Measurements from ENCODE around the gene ADK. TPM values are rescaled to one million over a fixed set of nuclear protein-coding genes. Genes with fewer than 3 reads are reported as not detected.

Gene ADK
- total and polyA plus RNA-seq, 2 of the 13 experiments (the other 11 are each of a cell fraction or from before 2014, with no cell fraction given), result 48.6 to 79.1 TPM

DNA sequence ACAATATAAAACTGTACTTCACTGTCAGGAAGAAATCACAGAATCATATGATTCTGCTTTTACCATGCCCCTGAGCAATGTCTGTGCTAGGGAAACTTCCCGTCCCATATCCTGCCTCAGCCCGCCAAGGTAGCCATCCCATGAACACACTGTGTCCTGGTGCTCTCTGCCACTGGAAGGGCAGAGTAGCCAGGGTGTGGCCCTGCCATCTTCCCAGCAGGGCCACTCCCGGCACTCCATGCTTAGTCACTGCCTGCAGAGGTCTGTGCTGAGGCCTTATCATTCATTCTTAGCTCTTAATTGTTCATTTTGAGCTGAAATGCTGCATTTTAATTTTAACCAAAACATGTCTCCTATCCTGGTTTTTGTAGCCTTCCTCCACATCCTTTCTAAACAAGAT, 32.2 kb upstream of the ADK start:
- Histone ChIP-seq H3K36me3 (replicated peaks in 1 of 2; ENCODE audit: control insufficient read depth in 1 of 2, insufficient read depth in 2 of 2, low read length in 2 of 2) (peaks cover 18 to 87% of the 10 kb centered on the region in 2 experiments), H3K27ac (ENCODE audit: extremely low read length, insufficient read depth, low read length) (no peak overlapping the region), H2AFZ (ENCODE audit: low read length) (no peak overlapping the region), H3K79me2 (ENCODE audit: insufficient read depth, low read length) (no peaks in the 10 kb centered on the region), H3K4me3 (replicated peaks in 1 of 3; ENCODE audit: insufficient read depth in 1 of 3, low read depth in 2 of 3, low read length in 3 of 3) (no peak overlapping the region), H3K4me2 (ENCODE audit: low read depth, low read length) (no peak overlapping the region), H3K9ac (ENCODE audit: insufficient read depth, low read depth, low read length) (no peak overlapping the region), H3K4me1 (ENCODE audit: insufficient read depth, low read length) (no peaks in the 10 kb centered on the region), H4K20me1 (ENCODE audit: insufficient read depth, low read length) (no peaks in the 10 kb centered on the region), H3K9me3 (ENCODE audit: low read length) (no peaks in the 10 kb centered on the region), H3K27me3 (ENCODE audit: control insufficient read depth in 1 of 2, insufficient read depth in 2 of 2, low read length in 2 of 2) (no peaks in the 10 kb centered on the region)
- DNase-seq (ENCODE audit: low spot score) (no peak), ATAC-seq (peak; percentile 37; the same call in 2 of the 3 replicates), FAIRE-seq (no peak)
- no peak for TF ChIP-seq MTF1 (CRISPR knock-in tag; IDR thresholded peaks at IDR 0.05)
- TF ChIP-seq TRIM24 (CRISPR knock-in tag; IDR thresholded peaks at IDR 0.05), result no peak
- TF ChIP-seq, protein P1, sequence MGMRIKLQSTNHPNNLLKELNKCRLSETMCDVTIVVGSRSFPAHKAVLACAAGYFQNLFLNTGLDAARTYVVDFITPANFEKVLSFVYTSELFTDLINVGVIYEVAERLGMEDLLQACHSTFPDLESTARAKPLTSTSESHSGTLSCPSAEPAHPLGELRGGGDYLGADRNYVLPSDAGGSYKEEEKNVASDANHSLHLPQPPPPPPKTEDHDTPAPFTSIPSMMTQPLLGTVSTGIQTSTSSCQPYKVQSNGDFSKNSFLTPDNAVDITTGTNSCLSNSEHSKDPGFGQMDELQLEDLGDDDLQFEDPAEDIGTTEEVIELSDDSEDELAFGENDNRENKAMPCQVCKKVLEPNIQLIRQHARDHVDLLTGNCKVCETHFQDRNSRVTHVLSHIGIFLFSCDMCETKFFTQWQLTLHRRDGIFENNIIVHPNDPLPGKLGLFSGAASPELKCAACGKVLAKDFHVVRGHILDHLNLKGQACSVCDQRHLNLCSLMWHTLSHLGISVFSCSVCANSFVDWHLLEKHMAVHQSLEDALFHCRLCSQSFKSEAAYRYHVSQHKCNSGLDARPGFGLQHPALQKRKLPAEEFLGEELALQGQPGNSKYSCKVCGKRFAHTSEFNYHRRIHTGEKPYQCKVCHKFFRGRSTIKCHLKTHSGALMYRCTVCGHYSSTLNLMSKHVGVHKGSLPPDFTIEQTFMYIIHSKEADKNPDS (CRISPR knock-in tag; IDR thresholded peaks at IDR 0.05), result no peak
- TF ChIP-seq REXO4 (CRISPR knock-in tag; IDR thresholded peaks at IDR 0.05; ENCODE audit: borderline replicate concordance), result no peak
- no peak for TF ChIP-seq PRMT3 (CRISPR knock-in tag; IDR thresholded peaks at IDR 0.05; ENCODE audit: borderline replicate concordance, low read depth)
- no peak for TF ChIP-seq POLR2A (IDR thresholded peaks at IDR 0.05; ENCODE audit: insufficient read depth in 1 of 2, low read depth in 2 of 2, low read length in 2 of 2)
- no peak for TF ChIP-seq ZNF225 (CRISPR knock-in tag; IDR thresholded peaks at IDR 0.05)
- TF ChIP-seq FOXK1 (CRISPR knock-in tag; IDR thresholded peaks at IDR 0.05; ENCODE audit: borderline replicate concordance, low read depth), result no peak
- WGBS (ENCODE audit: low lambda C conversion rate), result 96% methylated on average over 3 of the region's 3 CpGs
- ChIA-PET CTCF (ENCODE audit: low intra/inter-chr PET ratio, low total read pairs) (no interaction called here), POLR2A (no interaction called here)
- in situ Hi-C loops (cut with HindIII; ENCODE audit: extremely low pct_ligation_motif_present, low pct_unique_long_range_greater_than_20kb) (no loop called here), intact Hi-C loops (cut with micrococcal nuclease; ENCODE audit: unreplicated experiment) (no loop called here)
- BruUV-seq (replicated peaks), result no TSS peak

DNA sequence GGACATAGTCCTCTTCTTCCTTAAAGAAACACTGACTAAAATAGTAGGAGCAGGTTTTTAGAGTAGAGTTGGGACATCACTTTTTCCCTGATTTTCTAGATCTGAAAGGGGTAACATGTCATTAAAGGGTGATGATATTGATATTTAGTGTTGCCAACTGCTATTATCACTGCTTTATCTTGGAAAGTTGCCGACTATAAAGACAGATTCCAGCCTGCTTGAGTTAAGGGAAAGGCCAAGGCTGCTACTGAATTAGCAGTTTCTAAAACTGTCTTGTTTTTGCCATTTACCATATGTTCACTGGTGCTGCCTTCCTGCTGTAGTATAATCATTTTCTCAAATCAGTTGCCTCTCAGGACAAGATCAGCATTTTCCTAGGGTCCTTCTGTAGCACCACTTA, 30.1 kb upstream of the ADK start:
- Histone ChIP-seq H3K36me3 (replicated peaks in 1 of 2; ENCODE audit: control insufficient read depth in 1 of 2, insufficient read depth in 2 of 2, low read length in 2 of 2) (peaks cover 17 to 77% of the 10 kb centered on the region in 2 experiments), H2AFZ (ENCODE audit: low read length) (no peak overlapping the region), H3K4me3 (replicated peaks in 1 of 3; ENCODE audit: insufficient read depth in 1 of 3, low read depth in 2 of 3, low read length in 3 of 3) (no peak overlapping the region), H3K9ac (ENCODE audit: insufficient read depth, low read depth, low read length) (no peak overlapping the region), H3K9me3 (ENCODE audit: low read length) (no peaks in the 10 kb centered on the region), H3K27ac (ENCODE audit: extremely low read length, insufficient read depth, low read length) (no peak overlapping the region), H3K27me3 (ENCODE audit: control insufficient read depth in 1 of 2, insufficient read depth in 2 of 2, low read length in 2 of 2) (no peaks in the 10 kb centered on the region), H3K79me2 (ENCODE audit: insufficient read depth, low read length) (no peaks in the 10 kb centered on the region), H3K4me2 (ENCODE audit: low read depth, low read length) (no peak overlapping the region), H4K20me1 (ENCODE audit: insufficient read depth, low read length) (no peaks in the 10 kb centered on the region), H3K4me1 (ENCODE audit: insufficient read depth, low read length) (no peaks in the 10 kb centered on the region)
- in situ Hi-C loops (cut with HindIII; ENCODE audit: extremely low pct_ligation_motif_present, low pct_unique_long_range_greater_than_20kb) (no loop called here), intact Hi-C loops (cut with micrococcal nuclease; ENCODE audit: unreplicated experiment) (no loop called here)
- WGBS (ENCODE audit: low lambda C conversion rate), result 94% methylated on average over 1 of the region's 1 CpG
- no peak for ATAC-seq
- no TSS peak for BruUV-seq (replicated peaks)
- DNase-seq (ENCODE audit: low spot score), result no peak
- POLR2A ChIA-PET, result no interaction called here
- no peak for FAIRE-seq
- CTCF ChIA-PET (ENCODE audit: low intra/inter-chr PET ratio, low total read pairs), result no interaction called here
- TF ChIP-seq FOXA1 (IDR thresholded peaks at IDR 0.05) (no peak), FOXA1 (CRISPR knock-in tag; IDR thresholded peaks at IDR 0.05) (no peak), ZNF672 (CRISPR knock-in tag; IDR thresholded peaks at IDR 0.05) (no peak), MEIS2 (CRISPR knock-in tag; IDR thresholded peaks at IDR 0.05) (no peak), BHLHE40 (IDR thresholded peaks at IDR 0.05; ENCODE audit: low read length) (no peak), CBX2 (IDR thresholded peaks at IDR 0.05; ENCODE audit: low read depth, low read length) (no peak), CBX2 (CRISPR knock-in tag; IDR thresholded peaks at IDR 0.05; ENCODE audit: low read depth) (no peak)
- TF ChIP-seq, protein P2, sequence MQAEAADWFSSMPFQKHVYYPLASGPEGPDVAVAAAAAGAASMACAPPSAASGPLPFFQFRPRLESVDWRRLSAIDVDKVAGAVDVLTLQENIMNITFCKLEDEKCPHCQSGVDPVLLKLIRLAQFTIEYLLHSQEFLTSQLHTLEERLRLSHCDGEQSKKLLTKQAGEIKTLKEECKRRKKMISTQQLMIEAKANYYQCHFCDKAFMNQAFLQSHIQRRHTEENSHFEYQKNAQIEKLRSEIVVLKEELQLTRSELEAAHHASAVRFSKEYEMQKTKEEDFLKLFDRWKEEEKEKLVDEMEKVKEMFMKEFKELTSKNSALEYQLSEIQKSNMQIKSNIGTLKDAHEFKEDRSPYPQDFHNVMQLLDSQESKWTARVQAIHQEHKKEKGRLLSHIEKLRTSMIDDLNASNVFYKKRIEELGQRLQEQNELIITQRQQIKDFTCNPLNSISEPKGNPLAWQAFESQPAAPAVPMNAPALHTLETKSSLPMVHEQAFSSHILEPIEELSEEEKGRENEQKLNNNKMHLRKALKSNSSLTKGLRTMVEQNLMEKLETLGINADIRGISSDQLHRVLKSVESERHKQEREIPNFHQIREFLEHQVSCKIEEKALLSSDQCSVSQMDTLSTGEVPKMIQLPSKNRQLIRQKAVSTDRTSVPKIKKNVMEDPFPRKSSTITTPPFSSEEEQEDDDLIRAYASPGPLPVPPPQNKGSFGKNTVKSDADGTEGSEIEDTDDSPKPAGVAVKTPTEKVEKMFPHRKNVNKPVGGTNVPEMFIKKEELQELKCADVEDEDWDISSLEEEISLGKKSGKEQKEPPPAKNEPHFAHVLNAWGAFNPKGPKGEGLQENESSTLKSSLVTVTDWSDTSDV (CRISPR knock-in tag; IDR thresholded peaks at IDR 0.05), result no peak
- TF ChIP-seq, protein P3, sequence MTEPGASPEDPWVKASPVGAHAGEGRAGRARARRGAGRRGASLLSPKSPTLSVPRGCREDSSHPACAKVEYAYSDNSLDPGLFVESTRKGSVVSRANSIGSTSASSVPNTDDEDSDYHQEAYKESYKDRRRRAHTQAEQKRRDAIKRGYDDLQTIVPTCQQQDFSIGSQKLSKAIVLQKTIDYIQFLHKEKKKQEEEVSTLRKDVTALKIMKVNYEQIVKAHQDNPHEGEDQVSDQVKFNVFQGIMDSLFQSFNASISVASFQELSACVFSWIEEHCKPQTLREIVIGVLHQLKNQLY (CRISPR knock-in tag; IDR thresholded peaks at IDR 0.05), result no peak
